HG02970 (cell line): Measurements from ENCODE around the gene TUBB4A.
"Not testable (repeated sequence)": the region's sequence is repeated elsewhere in the genome, so short reads cannot be mapped to it uniquely, and the experiment has no call there.

Experiments used
- ATAC-seq: cut with Tn5 transposase; IDR thresholded peaks from one replicate; pipeline ENCODE4 v1.9.1; 2021; ENCODE audit warnings: mild to moderate bottlenecking, moderate library complexity, moderate number of reproducible peaks; ENCODE audit not compliant: unreplicated experiment, low FRiP score

The TUBB4A gene

DNA sequence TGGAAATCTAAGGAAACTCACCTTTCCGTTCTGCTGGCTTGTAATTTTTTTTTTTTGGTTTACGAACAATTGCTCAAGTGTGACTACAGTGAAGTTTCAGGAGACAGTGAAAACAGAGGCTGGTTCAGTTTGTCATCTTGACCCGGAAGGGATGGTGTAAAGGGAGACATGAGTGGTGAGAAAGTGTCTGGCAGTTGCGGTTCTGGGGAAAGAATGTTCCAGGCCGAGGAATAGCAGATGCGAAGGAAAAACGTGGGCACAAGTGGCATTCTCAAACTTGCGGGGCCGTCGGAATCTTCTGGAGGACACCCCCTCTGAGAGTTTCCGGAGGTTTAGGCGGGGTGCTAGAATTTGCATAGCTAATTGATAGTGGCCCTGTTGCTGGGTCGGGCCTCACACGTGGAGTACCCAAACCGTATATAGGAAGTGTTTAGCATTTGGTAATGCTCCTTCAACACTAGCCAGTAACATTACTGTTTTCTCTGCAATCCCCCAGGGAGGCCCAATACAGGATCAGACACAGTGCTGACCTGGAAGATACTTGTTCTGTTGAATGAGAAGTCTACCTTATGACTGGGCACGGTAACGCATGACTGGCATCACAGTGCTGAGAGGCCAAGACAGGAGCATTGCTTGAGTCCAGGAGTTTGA lies 25.9 kb upstream of the TUBB4A start:
- ATAC-seq = peak; percentile 47

DNA sequence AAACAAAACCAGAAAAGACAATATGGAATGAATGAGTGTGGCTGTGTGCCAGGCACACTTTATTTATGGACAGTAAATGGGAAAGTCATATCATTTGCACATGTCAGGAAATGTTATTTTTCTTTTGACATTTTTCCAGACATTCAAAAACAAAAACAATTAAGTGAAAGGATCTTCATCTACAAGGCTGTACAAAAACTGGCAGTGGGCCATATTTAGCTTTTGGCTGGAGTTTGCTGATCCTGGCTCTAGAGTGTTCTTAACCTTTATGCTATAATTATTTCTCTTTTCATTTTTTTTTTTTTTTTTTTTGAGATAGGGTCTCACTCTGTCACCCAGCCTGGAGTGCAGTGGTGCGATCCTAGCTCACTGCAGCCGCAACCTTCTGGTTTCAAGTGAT lies 22.2 kb upstream of the TUBB4A start:
- ATAC-seq = no peak

DNA sequence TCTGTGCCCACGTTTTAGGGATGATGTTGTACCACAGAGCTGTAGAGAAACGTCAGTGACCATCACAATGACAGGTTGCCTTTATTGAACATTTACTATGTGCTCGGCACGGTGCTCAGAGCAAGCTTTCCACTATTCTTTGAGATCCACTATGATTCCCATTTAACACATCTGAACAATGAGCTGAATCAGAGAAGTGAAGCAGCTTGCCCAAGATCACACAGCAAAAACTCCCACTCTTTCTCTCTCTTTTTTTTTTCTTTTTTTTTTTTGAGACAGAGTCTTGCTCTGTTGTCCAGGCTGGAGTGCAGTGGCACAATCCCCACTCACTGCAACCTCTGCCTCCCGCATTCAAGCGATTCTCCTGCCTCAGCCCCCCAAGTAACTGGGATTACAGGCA lies 20.6 kb upstream of the TUBB4A start:
- no peak for ATAC-seq

DNA sequence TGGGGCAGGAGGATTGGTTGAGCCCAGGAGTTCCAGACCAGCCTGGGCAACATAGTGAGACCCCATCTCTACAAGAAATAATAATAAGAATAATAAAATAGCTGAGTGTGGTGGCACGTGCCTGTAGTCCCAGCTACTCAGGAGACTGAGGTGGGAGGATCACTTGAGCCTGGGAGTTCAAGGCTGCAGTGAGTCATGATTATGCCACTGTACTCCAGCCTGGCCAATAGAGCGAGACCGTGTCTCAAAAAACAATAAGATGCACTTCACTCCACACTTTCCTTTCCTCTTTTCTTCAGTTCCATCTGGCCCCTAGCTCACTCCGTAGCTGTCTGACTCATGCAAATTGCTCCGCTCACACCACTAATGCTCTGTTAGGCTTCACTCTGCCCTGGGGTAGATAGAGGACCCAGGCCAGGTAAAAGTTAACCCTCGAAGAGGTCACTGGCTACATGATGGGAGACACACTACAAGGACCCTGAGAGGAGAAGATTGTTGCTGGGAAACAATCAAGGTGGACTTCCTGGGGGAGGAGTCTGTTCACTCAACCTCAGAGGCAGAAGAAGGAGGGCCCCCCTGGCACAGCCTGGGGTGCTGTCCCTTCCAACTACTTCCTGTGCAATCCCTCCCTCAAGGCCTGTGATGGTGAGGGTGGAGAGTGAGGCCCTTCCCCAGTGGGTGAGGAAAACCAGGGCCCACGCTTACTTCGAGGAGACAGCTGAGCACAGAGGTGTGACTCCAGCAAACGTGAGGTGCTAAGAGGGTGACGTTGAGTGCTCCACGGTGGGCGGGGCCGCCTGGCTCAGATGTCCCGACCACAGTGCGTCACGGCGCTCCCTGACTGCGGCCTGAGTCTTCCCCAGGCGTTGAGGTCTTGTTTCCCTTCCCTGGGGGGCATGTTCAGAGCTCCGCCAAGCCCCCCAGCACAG lies 19.9 kb upstream of the TUBB4A start:
- ATAC-seq = peak; percentile 31

DNA sequence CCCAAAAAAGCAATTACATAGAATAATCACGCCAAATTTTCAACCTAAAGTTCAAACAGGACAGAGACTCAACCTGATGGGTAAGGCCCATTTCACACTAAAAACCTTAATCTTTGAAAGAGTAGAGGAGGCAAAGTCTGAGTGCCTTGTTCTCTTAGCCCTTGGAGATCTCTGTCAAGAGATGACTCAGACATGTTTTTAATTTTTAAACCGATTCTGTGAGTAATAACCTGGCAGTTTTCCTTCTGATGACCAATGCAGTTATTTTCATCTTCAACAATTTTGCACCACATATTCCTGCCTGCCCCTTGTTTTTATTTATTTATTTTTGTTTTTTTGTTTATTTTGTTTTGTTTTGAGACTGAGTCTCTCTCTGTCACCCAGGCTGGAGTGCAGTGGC lies 17.2 kb upstream of the TUBB4A start:
- no peak for ATAC-seq

DNA sequence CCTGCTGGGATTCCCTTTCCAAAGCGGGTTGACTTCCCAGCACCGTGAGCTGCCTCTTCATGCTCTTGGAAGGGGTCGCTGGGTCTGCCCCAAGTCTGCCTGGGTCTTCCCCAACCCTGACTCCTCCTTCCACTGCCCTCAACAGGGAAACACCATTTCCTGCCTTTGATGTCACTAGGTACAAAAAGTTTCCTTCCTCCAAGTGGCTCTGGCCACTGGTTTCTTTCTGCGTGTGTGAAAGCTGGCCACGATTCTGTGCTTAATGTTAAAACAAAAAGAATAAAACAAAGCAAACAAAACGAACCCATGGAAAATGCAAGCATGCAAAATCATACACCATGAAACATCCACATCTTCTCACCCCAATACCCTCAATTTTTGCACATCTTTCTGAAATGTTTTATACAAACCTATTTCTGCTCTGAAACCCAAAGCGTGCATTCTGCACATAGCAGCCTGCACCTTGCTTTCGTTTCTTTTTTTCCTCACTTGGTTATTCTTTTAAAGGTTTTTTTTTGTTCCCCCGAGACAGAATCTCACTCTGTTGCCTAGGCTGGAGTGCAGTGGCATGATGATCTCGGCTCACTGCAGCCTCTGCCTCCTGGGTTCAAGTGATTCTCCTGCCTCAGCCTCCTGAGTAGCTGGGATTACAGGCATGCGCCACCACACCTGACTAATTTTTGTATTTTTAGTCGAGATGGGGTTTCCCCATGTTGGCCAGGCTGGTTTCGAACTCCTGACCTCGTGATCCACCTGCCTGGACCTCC lies 16.2 kb upstream of the TUBB4A start:
- ATAC-seq = no peak

DNA sequence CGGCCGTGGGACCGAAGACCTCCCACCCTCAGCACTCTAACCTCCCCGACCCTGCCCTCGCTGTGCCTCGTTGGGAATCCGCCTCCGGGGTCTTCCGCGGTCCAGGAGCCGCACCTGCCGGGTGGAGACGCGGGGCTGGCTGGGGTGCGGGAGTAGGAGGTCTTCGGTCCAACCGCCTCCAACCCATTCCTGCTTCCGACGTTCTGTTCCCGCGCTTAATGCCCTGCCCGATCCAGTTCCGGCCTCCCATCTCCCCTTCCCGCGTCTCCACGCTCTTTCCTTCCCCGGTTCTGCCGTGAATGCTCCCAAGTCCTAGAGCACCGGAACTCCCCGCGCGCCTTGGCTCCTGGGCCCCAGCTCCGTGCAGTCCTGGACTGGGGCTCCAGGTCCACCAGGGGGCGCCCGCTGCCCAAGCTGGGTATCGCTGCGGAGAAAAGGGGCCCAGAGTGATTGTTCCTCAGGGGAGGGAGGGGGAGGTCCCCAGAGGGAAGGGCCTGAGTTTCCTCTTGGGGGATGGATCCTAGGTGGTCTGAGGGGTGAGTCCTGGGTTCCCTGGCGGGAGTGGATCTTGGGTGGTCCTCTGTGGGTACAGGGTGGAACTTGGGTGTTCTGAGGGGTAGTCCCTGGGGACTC lies 14.7 kb upstream of the TUBB4A start:
- peak; percentile 41 for ATAC-seq

DNA sequence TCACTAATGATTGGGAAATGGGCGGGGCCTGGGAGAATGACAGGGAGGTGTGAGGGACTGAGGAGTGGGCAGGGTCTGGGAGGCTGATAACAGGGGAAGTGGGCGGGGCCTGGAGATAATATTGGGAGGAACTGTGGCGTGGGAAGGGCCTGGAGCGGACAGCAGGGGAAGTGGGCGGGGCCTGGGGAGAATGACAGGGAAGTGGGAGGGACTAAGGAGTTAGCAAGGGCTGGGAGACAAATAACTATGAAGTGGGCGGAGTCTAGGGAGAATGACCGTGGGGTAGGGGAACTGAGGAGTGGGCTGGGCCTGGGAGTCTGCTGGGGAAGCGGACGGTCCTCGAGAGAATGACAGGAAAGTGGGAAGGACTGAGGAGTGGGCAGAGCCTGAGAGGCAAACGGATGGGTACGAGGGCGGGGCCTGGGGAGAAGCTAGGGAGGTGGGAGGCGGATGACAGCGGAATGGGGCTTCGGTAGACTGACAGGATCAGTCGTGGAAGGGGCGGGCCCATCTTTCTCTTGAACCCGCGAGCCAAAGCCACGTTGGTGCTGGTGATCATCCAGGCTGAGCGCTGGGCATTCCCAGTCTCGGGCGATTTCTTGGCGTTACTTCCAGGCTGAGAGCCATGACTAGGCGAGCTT lies 14.0 kb upstream of the TUBB4A start:
- no peak for ATAC-seq

DNA sequence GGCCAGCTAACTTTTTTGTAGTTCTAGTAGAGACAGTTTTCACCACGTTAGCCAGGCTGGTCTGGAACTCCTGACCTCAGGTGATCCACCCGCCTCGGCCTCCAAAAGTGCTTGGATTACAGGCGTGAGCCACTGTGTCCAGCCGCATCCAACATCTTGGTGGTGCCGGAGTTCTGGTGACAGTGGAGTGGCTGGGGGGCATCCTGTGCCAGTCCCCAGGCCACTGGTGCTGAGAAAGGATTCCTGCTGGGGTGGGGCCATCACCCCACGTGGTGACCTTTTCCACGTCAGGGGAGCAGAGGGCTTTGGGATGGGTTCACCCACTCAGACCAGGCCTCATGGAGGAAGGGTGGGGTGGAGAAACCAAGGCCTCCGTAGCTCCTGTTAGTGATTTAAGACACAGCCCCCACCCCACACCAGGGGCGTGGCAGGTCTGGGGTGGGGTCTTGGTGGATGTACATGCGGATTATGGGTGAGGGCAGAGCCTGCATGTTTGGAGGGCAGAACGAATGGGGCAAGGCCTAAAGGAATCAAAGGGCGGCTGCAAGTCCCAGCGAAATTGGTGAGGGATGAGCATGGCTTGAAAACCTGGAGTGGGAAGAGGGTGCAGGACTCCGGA lies 12.9 kb upstream of the TUBB4A start:
- no peak for ATAC-seq

DNA sequence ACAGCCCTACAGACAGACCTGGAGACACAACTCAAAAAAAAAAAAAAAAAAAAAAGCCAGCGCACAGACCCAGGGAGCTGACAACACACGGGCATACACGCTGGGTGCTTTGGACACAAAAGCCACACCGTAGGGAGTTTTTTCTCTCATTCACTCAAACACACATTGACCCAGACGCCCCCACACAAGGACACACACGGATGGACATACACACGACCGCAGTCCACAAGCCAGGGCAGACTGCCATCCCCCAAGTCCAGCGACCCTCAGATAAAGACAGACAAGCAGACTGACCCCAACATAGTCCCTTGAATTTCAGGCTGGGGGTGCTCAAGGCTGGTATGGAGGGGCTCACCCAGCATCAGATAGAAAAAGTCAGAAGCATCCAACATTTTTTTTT lies 12.0 kb upstream of the TUBB4A start:
- ATAC-seq = no peak

DNA sequence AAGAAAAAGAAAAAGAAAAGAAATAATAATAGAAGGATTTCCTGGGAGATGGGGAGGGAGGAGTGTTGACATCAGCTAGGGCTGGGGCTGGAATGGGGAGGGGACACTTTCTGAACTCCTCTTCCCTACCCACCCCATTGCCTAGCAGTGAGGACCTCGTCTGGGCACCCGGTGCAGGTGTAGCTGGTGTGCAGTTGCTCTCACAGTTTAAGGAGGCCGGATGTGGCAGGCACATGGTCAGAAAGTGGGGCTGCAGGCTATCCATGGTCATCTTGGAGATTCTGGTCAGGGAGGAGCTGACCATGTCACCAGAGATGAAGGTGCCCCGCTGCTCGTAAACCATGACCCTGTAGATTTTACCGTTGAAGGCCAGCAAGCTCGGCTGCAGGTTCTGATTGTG lies 8.5 kb upstream of the TUBB4A start:
- no peak for ATAC-seq

DNA sequence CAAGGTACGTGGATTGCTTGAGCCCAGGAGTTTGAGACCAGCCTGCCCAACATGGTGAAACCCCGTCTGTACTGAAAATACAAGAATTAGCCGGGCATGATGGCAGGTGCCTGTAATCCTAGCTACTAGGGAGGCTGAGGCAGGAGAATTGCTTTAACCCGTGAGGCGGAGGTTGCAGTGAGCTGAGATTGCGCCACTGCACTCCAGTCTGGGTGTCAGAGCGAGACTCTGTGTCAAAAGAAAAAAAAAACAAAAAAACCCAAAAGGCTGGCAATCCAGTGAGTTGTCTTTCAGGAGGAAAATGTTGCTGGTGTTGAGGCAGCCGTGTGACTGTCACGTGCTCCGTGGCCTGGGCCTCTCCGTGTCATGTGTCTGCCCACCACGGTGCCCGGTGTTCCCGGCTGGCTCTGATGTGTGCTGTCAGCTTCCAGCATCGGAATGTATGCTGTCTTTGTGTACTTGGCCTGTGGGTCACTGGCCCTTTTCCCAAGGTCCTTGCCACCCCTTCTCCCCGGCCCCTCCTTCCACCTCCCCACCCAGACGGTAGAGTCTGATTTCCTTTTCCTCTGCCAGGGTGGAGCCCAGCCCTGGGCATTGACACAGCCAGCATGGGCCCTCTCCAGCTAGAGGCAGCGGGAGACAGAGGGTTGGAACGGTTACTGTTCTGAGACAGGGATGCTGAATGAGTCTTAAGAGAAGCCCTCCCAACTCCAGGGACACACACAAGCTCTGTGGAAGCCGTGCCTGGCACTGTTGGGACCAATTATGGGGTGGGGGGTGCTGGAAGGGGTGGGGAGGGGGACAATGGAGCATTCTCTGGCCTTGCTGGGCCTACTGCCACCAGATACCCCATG lies 7.2 kb upstream of the TUBB4A start:
- no peak for ATAC-seq

DNA sequence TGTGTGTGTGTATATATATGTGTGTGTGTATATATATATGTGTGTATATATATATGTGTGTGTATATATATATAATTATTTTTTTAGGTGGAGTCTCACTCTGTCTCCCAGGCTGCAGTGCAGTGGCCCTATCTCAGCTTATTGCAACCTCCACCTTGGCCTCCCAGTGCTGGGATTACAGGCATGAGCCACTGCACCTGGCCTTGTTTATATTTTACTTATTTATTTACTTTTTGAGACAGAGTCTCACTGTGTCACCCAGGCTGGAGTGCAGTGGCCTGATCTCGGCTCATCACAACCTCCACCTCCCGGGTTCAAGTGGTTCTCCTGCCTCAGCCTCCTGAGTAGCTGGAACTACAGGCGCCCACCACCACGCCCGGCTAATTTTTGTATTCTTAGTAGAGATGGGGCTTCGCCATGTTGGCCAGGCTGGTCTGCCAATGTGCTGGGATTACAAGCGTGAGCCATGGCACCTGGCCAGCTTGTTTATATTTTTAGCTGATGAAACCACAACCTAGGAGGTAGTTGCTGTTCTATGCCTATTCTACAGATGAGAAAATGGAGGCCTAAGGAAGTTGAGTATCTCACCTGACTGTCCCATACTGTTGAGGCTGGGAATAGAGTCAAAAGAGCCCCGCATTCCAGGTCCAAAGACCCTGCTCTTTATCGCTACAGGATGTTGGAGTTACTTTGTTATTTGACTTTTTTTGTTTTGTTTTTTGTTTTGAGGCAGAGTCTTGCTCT lies 6.1 kb upstream of the TUBB4A start:
- ATAC-seq = not testable (repeated sequence)

DNA sequence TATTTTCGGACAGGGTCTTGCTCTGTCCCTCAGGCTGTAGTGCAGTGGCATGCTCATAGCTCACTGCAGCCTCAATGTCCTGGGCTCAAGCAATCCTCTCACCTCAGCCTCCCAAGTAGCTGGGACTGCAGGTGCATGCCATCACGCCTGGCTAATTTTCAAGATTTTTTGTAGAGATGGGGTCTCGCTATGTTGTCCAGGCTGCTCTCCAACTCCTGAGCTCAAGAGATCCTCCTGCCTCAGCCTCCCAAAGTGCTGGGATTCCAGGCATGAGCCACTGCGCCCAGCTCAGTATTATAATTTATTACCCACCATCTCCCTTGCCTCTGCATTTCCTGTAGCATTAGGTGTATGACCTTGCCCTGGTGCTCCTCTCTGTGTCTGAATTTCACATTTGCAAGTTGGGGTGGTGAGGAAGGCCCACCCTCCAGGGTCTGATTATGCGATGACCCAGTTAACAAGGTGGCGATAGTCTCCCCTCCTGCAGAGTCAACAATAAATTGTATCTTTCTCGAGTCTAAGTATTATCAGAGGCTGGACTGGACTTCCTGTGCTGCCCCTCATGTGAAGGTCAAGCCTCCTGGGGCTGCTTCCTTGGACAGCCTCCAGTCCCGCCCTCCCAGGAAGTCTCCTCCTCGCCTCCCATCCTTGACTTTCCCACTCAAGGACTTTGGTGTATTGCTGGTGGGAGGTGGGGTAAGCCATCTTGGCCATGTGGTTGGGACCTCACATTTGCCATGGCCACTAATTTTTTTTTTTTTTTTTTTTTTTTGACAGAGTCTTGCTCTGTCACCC lies 1.5 kb upstream of the TUBB4A start:
- no peak for ATAC-seq

DNA sequence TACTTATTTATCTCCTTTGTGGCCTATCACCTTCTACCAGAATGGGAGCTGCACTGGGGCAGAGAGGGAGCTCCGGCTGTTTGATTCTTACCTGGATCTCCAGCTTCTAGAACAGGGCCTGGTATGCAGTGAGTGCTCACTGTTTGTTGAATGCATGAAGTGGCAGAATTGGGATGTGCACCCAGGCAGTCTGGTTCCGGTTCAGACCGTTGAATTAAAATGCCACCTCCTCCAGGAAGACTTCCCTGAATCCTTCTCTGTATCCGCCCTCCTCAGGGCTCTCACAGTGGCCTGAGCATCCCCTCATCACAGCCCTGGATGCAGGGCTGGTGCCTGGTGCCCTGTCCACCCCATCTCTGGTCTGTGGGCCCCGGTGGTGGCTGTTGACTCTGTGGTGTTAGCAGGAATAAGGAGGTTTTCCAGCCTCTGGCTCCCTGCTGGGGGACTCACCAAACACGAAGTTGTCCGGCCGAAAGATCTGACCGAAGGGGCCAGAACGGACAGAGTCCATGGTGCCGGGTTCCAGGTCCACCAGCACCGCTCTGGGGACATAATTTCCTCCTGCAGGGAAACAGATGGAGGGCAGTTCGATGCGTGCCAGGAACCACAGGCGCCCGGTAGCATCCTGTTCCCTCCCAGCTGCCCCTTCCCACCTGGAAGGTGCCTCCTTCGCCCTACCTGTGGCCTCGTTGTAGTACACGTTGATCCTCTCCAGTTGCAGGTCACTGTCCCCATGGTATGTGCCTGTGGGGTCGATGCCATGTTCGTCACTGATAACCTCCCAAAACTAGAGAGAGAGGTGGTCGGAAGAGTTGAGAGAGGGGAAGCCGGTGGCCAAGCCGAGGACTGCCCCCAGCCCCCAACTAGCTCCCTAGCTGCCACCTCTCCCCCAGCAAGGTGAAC lies 1.0 kb downstream of the TUBB4A start:
- ATAC-seq = no peak

DNA sequence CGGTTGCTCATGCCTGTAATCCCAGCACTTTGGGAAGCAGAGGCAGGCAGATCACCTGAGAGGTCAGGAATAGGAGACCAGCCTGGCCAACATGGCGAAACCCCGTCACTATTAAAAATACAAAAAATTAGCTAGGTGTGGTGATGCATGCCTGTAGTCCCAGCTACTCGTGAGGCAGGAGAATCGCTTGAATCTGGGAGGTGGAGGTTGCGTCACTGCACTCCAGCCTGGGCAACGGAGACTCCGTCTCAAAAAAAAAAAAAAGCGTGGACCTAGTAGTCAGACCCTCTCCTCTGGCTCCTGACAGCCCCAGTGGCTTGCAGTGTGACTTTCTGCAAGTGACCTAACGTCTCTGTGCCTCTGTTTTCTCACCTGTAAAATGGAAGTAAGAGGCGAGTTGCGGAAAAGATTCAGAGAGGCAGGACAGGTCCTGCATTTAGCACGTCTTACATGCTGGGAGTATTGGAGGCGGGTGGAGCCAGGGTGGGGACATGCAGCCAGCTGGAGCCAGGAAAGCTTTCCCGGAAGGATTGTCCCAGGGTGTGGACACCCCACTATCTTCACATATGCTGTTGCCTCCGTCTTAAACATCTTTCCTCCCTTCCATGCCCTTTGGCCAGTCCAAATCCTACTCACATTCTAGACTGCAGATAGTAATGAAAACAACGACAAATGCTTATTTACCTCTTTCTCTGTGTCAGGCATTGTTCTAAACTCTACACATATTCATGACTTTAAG lies 2.9 kb downstream of the TUBB4A start:
- no peak for ATAC-seq
